ENCODE results near the gene P3H2.

The P3H2 gene

DNA sequence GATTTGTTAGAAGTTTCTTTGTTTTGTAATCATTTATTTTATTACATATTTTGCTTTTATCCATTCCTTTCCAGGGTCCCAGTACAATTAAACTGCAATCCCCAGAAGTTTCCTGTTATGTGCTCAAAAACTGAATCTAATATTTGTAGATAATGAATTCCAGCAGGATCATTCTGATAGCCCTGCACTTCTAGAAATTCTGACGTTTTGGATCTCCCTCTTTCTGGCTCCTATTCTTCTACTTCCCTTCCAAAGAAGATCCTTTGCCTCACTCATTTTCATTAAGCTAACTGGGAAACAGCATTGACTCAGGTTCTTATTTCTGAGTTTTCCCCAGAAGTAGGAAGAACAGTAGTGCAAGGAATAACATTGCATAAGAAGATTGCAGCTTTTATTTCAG, 9.9 kb downstream of the P3H2 start:
- TF ChIP-seq, protein P1, sequence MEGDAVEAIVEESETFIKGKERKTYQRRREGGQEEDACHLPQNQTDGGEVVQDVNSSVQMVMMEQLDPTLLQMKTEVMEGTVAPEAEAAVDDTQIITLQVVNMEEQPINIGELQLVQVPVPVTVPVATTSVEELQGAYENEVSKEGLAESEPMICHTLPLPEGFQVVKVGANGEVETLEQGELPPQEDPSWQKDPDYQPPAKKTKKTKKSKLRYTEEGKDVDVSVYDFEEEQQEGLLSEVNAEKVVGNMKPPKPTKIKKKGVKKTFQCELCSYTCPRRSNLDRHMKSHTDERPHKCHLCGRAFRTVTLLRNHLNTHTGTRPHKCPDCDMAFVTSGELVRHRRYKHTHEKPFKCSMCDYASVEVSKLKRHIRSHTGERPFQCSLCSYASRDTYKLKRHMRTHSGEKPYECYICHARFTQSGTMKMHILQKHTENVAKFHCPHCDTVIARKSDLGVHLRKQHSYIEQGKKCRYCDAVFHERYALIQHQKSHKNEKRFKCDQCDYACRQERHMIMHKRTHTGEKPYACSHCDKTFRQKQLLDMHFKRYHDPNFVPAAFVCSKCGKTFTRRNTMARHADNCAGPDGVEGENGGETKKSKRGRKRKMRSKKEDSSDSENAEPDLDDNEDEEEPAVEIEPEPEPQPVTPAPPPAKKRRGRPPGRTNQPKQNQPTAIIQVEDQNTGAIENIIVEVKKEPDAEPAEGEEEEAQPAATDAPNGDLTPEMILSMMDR (conservative IDR thresholded peaks at IDR 0.05; ENCODE audit: low read depth, low read length) = no peak
- H3K27me3 ChIP-seq (ENCODE audit: insufficient read depth, low read depth) = no peaks in the 10 kb centered on the region
- no peak overlapping the region for H3K9ac ChIP-seq
- no peaks in the 10 kb centered on the region for H3K79me2 ChIP-seq (ENCODE audit: insufficient read depth, low read depth)
- H4K20me1 ChIP-seq (ENCODE audit: insufficient read depth) = no peaks in the 10 kb centered on the region
- no peak overlapping the region for H3K4me3 ChIP-seq (IDR thresholded peaks at IDR 0.05; ENCODE audit: insufficient read depth, low read depth, low read length)
- H3K4me1 ChIP-seq (ENCODE audit: low read depth, poor library complexity, severe bottlenecking) = no peaks in the 10 kb centered on the region
- no peak overlapping the region for H3K27ac ChIP-seq
- H3K4me2 ChIP-seq = no peak overlapping the region
- no peaks in the 10 kb centered on the region for H3K36me3 ChIP-seq (ENCODE audit: insufficient read depth)
- H2AFZ ChIP-seq (ENCODE audit: low read depth) = no peak overlapping the region

DNA sequence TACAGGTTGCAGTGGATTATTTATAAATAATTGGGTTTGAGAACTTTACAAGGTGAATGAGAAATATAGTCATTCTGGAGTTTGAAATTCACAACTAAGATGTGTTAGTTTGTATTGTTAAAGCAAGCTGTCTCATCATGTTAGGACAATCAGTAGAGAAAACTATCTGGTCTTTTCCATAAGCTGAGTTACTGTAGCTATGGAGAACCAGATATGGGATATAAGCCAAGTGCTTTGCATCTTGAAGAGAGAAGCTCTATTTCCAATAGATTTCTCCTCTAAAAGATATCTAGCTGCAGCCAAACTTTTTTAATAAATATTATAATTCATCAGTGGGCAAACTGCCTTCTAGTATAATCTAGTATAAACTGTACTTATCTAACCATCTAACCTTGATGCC, 11.3 kb downstream of the P3H2 start:
- H3K79me2 ChIP-seq (ENCODE audit: insufficient read depth, low read depth) = no peaks in the 10 kb centered on the region
- no peak overlapping the region for H3K4me3 ChIP-seq (IDR thresholded peaks at IDR 0.05; ENCODE audit: insufficient read depth, low read depth, low read length)
- H3K4me1 ChIP-seq (ENCODE audit: low read depth, poor library complexity, severe bottlenecking) = no peaks in the 10 kb centered on the region
- TF ChIP-seq, protein P1 (conservative IDR thresholded peaks at IDR 0.05; ENCODE audit: low read depth, low read length) = no peak
- H2AFZ ChIP-seq (ENCODE audit: low read depth) = no peak overlapping the region
- H3K27me3 ChIP-seq (ENCODE audit: insufficient read depth, low read depth) = no peaks in the 10 kb centered on the region
- no peaks in the 10 kb centered on the region for H4K20me1 ChIP-seq (ENCODE audit: insufficient read depth)
- no peaks in the 10 kb centered on the region for H3K36me3 ChIP-seq (ENCODE audit: insufficient read depth)
- H3K4me2 ChIP-seq = no peak overlapping the region
- H3K27ac ChIP-seq = no peak overlapping the region
- H3K9ac ChIP-seq = no peak overlapping the region

DNA sequence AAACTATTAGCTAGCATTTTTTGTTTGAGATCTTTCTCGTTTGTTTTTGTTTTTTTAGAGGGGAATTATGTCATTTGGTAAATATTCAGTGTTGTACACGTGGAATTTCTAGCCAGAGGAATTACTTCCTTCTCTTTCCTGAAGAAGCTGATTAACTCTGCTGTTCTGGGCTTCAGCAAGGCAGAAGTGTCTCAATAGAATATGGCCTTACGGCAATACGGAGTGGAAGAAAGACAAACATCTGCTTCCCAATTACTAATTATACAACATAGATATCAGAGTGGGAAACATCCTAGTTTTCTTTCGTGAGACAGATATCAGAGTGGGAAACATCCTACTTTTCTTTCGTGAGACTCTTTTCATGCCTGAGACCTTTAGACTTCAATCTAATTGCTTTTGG, 11.9 kb downstream of the P3H2 start:
- H3K4me3 ChIP-seq (IDR thresholded peaks at IDR 0.05; ENCODE audit: insufficient read depth, low read depth, low read length) = no peak overlapping the region
- H3K9ac ChIP-seq = no peak overlapping the region
- no peaks in the 10 kb centered on the region for H3K79me2 ChIP-seq (ENCODE audit: insufficient read depth, low read depth)
- no peaks in the 10 kb centered on the region for H4K20me1 ChIP-seq (ENCODE audit: insufficient read depth)
- TF ChIP-seq, protein P1 (conservative IDR thresholded peaks at IDR 0.05; ENCODE audit: low read depth, low read length) = no peak
- H3K27me3 ChIP-seq (ENCODE audit: insufficient read depth, low read depth) = no peaks in the 10 kb centered on the region
- no peaks in the 10 kb centered on the region for H3K36me3 ChIP-seq (ENCODE audit: insufficient read depth)
- no peak overlapping the region for H3K4me2 ChIP-seq
- H2AFZ ChIP-seq (ENCODE audit: low read depth) = no peak overlapping the region
- H3K4me1 ChIP-seq (ENCODE audit: low read depth, poor library complexity, severe bottlenecking) = no peaks in the 10 kb centered on the region
- no peak overlapping the region for H3K27ac ChIP-seq

DNA sequence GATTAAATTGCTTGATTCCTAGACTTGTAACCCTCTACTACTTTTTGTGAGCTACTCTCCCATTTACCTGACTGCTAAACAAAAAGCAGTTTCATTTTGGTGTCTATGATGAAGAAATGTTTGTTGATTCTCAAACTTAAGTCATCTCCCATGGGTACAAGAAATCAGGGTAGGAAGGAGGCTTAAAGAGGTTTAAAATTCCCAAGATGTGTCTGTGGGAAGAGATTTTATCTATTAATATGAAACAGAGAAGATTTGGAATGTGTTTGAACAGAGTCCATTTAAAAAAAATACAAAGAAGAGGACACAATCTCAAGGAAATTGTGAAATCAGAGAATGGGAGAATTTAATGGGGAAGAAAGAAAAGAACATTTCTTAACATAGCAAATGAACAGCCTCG, 14.8 kb downstream of the P3H2 start:
- H3K4me2 ChIP-seq = no peak overlapping the region
- H3K36me3 ChIP-seq (ENCODE audit: insufficient read depth) = no peaks in the 10 kb centered on the region
- H3K27ac ChIP-seq = no peak overlapping the region
- H2AFZ ChIP-seq (ENCODE audit: low read depth) = no peak overlapping the region
- no peak overlapping the region for H3K4me3 ChIP-seq (IDR thresholded peaks at IDR 0.05; ENCODE audit: insufficient read depth, low read depth, low read length)
- no peaks in the 10 kb centered on the region for H3K27me3 ChIP-seq (ENCODE audit: insufficient read depth, low read depth)
- no peaks in the 10 kb centered on the region for H3K79me2 ChIP-seq (ENCODE audit: insufficient read depth, low read depth)
- no peaks in the 10 kb centered on the region for H4K20me1 ChIP-seq (ENCODE audit: insufficient read depth)
- no peak overlapping the region for H3K9ac ChIP-seq
- TF ChIP-seq, protein P1 (conservative IDR thresholded peaks at IDR 0.05; ENCODE audit: low read depth, low read length) = no peak
- H3K4me1 ChIP-seq (ENCODE audit: low read depth, poor library complexity, severe bottlenecking) = peaks cover 6% of the 10 kb centered on the region

Data from KMS-11 (cell line).